HCT116 (cell line): ENCODE data around the gene GSTT2B. TPM values are rescaled to one million over a fixed set of nuclear protein-coding genes. Genes with fewer than 3 reads are reported as not detected.

Experiments
- ATAC-seq: fragments of 200-7000 bp; cut with Tn5 transposase; 2 replicates; pipeline ENCODE4 v1.9.1; 2020; ENCODE audit warnings: mild to moderate bottlenecking, moderate library complexity
- BruUV-seq: library from RNA; stranded (reverse); fragments of 400-500 nt; replicated peaks from 2 replicates; lab custom pipeline; 2021; lab: Mats Ljungman, UMichigan
- CTCF ChIA-PET: fragments of 300-600 bp; sonication (Branson Sonifier 250); formaldehyde crosslinking; loops from one replicate; lab custom pipeline; 2021; ENCODE audit warnings: antibody characterized with exemption; lab: Charles Lee
- POLR2A ChIA-PET: fragments of 300-600, 350-600 bp; sonication (Branson Sonifier 250); formaldehyde crosslinking; loops from one replicate; lab custom pipeline; 2021; ENCODE audit warnings: antibody characterized with exemption; lab: Charles Lee
- RAD21 ChIA-PET, 2 experiments: fragments of 300-600 bp; sonication (Branson Sonifier 250); formaldehyde crosslinking; loops; one replicate each; lab custom pipeline; 2023; ENCODE audit warnings: low total read pairs in 2 of 2; ENCODE audit not compliant: uncharacterized antibody in 2 of 2, unreplicated experiment in 2 of 2, low non-redundant PET in 1 of 2; lab: Charles Lee
- DNase-seq: peaks from one replicate; pipeline ENCODE4 v3.0.0-alpha.2; 2010; ENCODE audit warnings: low read depth, low spot score
- H2AFZ ChIP-seq: fragments of 200-600 bp; shearing (Covaris generic), sonication (generic); 2 replicates; pipeline ENCODE4 v1.6.1; 2017; ENCODE audit warnings: low read depth, mixed run types, mixed read lengths, antibody characterized with exemption, low read length; ENCODE audit not compliant: poor library complexity, severe bottlenecking
- H3K27ac ChIP-seq: 2 replicates; pipeline ENCODE4 v1.5.1; 2012; ENCODE audit warnings: low read depth, low read length
- H3K27me3 ChIP-seq: fragments of 200-600 bp; sonication (generic); 2 replicates; pipeline ENCODE4 v1.6.1; 2016; ENCODE audit warnings: mixed run types, low read length, mixed read lengths; ENCODE audit not compliant: insufficient read depth
- H3K36me3 ChIP-seq, 2 experiments: fragments of 200-500 bp in 1 of 2; fragments of 200-600 bp in 1 of 2; sonication (Bioruptor generic) in 1 of 2; sonication (generic) in 1 of 2; 2 replicates each; pipeline versions ENCODE4 v1.5.1 to v1.6.1; 2014 to 2016; ENCODE audit warnings: low read length in 2 of 2, inconsistent platforms in 1 of 2, mixed read lengths in 1 of 2, mixed run types in 1 of 2; ENCODE audit not compliant: insufficient read depth in 2 of 2, control insufficient read depth in 1 of 2
- H3K4me1 ChIP-seq, 2 experiments: fragments of 200-600 bp in 1 of 2; sonication (generic) in 1 of 2; 2 replicates each; pipeline versions ENCODE4 v1.5.1 to v1.6.1; 2012 to 2017; ENCODE audit warnings: low read length in 2 of 2, inconsistent platforms in 1 of 2, mild to moderate bottlenecking in 1 of 2, mixed read lengths in 1 of 2, mixed run types in 1 of 2, moderate library complexity in 1 of 2; ENCODE audit not compliant: insufficient read depth in 2 of 2, control insufficient read depth in 1 of 2
- H3K4me2 ChIP-seq: fragments of 200-600 bp; sonication (generic); 2 replicates; pipeline ENCODE4 v1.6.1; 2017; ENCODE audit warnings: mixed run types, low read length, mixed read lengths
- H3K4me3 ChIP-seq, 2 experiments: fragments of 200-600 bp in 1 of 2; sonication (generic) in 1 of 2; replicated peaks in 1 of 2; 2 replicates each; pipeline ENCODE4 v1.5.1; 2011 to 2016; ENCODE audit warnings: low read length in 2 of 2, control low read depth in 1 of 2, low read depth in 1 of 2, mild to moderate bottlenecking in 1 of 2, mixed read lengths in 1 of 2, mixed run types in 1 of 2
- H3K79me2 ChIP-seq: fragments of 200-600 bp; sonication (generic); 2 replicates; pipeline ENCODE4 v1.6.1; 2017; ENCODE audit warnings: mild to moderate bottlenecking, mixed run types, low read length, moderate library complexity, mixed read lengths; ENCODE audit not compliant: insufficient read depth
- H3K9ac ChIP-seq: fragments of 200-600 bp; sonication (generic); 2 replicates; pipeline ENCODE4 v1.6.1; 2016; ENCODE audit warnings: low read length, mixed read lengths
- H3K9me2 ChIP-seq: fragments of 200-600 bp; sonication (generic), shearing (Covaris generic); 2 replicates; pipeline ENCODE4 v1.6.1; 2017; ENCODE audit warnings: mixed run types, mild to moderate bottlenecking, moderate library complexity; ENCODE audit not compliant: insufficient read depth
- H3K9me3 ChIP-seq, 2 experiments: fragments of 200-500 bp in 1 of 2; fragments of 200-600 bp in 1 of 2; sonication (Bioruptor generic) in 1 of 2; sonication (generic) in 1 of 2; 2 replicates each; pipeline ENCODE4 v1.6.1; 2014 to 2017; ENCODE audit warnings: low read length in 2 of 2, mixed read lengths in 2 of 2, inconsistent platforms in 1 of 2, low read depth in 1 of 2, mild to moderate bottlenecking in 1 of 2, mixed run types in 1 of 2, moderate library complexity in 1 of 2; ENCODE audit not compliant: control insufficient read depth in 1 of 2, insufficient read depth in 1 of 2
- H4K20me1 ChIP-seq: fragments of 200-600 bp; sonication (generic), shearing (Covaris generic); 2 replicates; pipeline ENCODE4 v1.6.1; 2017; ENCODE audit warnings: mixed run types, mild to moderate bottlenecking, moderate library complexity; ENCODE audit not compliant: insufficient read depth
- JUND ChIP-seq: IDR thresholded peaks from 2 replicates; pipeline ENCODE4 v1.6.1; 2012
- SIN3A ChIP-seq: IDR thresholded peaks from 2 replicates; pipeline ENCODE4 v1.6.1; 2012; ENCODE audit warnings: low read depth
- SRF ChIP-seq: IDR thresholded peaks from 2 replicates; pipeline ENCODE4 v1.6.1; 2012; ENCODE audit warnings: low read depth
- ZNF274 ChIP-seq: fragments of 200-500 bp; sonication (Bioruptor generic); IDR thresholded peaks from 2 replicates; pipeline ENCODE4 v1.6.1; 2014; ENCODE audit warnings: mild to moderate bottlenecking, low read depth, low read length, inconsistent platforms
- intact Hi-C: fragments of 100-400 bp; cut with micrococcal nuclease; formaldehyde crosslinking; loops from 2 replicates; pipeline ENCODE4 v1.10.0; 2022
- total RNA-seq: library from RNA; stranded (reverse); gene quantifications from one replicate; pipeline ENCODE4 v1.2.1, GENCODE V29; 2021; ENCODE audit not compliant: unreplicated experiment
- TF ChIP-seq, protein P1 (sequence below): IDR thresholded peaks from 2 replicates; pipeline ENCODE4 v1.6.1; 2011; ENCODE audit warnings: mild to moderate bottlenecking, low read length, moderate library complexity; ENCODE audit not compliant: insufficient replicate concordance; ENCODE audit errors: extremely low read depth
- TF ChIP-seq, protein P2 (sequence below), 3 experiments: fragments of 200-600 bp in 1 of 3; sonication (generic) in 1 of 3; IDR thresholded peaks in 2 of 3; conservative IDR thresholded peaks in 1 of 3; 2 replicates each; pipeline ENCODE4 v1.5.1; 2012 to 2017; ENCODE audit warnings: low read depth in 2 of 3, low read length in 2 of 3, antibody characterized with exemption in 1 of 3, borderline replicate concordance in 1 of 3, control low read depth in 1 of 3, mild to moderate bottlenecking in 1 of 3, mixed read lengths in 1 of 3, mixed run types in 1 of 3, moderate library complexity in 1 of 3; ENCODE audit not compliant: insufficient read depth in 1 of 3
- TF ChIP-seq, protein P3 (sequence below): IDR thresholded peaks from 2 replicates; pipeline ENCODE4 v1.6.1; 2012; ENCODE audit warnings: low read depth

GSTT2B gene
- total RNA-seq, 1 experiment from 2014 or later = 14.3 TPM

DNA sequence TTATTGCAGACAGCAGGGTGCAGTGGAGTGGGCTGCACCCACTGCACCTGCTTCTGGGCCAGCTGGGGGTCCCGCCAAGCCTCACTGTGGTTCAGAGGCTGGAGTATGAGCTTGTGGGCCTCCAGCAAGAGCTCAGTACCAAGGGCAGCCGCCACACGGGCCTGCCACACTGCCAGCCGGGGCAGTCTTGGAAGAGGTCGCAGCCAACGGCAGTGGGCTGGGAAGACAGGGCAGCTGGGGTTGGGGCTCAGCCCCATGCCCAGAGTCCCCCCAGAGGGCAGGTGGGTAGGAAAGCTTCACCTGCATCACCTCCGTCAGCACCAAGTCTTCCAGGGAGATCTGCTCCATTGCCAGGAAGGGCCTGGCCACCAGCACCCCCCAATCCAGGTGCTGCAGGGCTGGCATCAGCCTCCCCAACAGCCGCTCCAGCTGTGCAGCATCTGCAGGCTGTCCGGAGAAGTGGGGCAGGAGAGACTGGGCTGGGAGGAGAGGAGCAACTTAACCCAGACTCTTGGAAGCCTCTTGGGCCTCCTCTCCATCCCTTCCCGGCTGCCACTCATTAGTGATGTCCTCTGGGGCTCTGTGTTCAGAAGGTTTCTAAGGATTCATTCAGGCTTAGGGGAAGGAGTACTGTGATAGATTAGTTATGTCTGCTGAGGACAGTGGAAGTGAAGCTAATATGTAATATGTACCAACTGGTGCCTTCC lies 45.4 kb upstream of the GSTT2B start:
- Histone ChIP-seq H3K9ac (no peak overlapping the region), H3K4me1 (peaks cover 0 to 6% of the 10 kb centered on the region in 2 experiments; a peak in 2 of 4 replicates), H3K79me2 (peaks cover under 1% of the 10 kb centered on the region; the same call in 1 of the 2 replicates), H3K4me3 (no peak overlapping the region), H2AFZ (no peak overlapping the region), H3K4me2 (no peak overlapping the region), H3K36me3 (no peaks in the 10 kb centered on the region), H3K9me2 (no peaks in the 10 kb centered on the region), H3K27ac (no peak overlapping the region), H4K20me1 (no peaks in the 10 kb centered on the region), H3K27me3 (no peaks in the 10 kb centered on the region), H3K9me3 (no peaks in the 10 kb centered on the region; a peak in 1 of 4 replicates)
- intact Hi-C loops = loop anchor here (5.0 kb wide), 1 partner anchor 759 kb away; no protein-coding TSS in a partner anchor
- DNase-seq (no peak), ATAC-seq (no peak)
- ChIA-PET RAD21 (no interaction called here), POLR2A (no interaction called here), CTCF (no interaction called here)
- TF ChIP-seq SIN3A (no peak), ZNF274 (no peak), JUND (no peak), SRF (no peak)
- TF ChIP-seq, protein P1, sequence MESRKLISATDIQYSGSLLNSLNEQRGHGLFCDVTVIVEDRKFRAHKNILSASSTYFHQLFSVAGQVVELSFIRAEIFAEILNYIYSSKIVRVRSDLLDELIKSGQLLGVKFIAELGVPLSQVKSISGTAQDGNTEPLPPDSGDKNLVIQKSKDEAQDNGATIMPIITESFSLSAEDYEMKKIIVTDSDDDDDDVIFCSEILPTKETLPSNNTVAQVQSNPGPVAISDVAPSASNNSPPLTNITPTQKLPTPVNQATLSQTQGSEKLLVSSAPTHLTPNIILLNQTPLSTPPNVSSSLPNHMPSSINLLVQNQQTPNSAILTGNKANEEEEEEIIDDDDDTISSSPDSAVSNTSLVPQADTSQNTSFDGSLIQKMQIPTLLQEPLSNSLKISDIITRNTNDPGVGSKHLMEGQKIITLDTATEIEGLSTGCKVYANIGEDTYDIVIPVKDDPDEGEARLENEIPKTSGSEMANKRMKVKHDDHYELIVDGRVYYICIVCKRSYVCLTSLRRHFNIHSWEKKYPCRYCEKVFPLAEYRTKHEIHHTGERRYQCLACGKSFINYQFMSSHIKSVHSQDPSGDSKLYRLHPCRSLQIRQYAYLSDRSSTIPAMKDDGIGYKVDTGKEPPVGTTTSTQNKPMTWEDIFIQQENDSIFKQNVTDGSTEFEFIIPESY = no peak
- TF ChIP-seq, protein P2, sequence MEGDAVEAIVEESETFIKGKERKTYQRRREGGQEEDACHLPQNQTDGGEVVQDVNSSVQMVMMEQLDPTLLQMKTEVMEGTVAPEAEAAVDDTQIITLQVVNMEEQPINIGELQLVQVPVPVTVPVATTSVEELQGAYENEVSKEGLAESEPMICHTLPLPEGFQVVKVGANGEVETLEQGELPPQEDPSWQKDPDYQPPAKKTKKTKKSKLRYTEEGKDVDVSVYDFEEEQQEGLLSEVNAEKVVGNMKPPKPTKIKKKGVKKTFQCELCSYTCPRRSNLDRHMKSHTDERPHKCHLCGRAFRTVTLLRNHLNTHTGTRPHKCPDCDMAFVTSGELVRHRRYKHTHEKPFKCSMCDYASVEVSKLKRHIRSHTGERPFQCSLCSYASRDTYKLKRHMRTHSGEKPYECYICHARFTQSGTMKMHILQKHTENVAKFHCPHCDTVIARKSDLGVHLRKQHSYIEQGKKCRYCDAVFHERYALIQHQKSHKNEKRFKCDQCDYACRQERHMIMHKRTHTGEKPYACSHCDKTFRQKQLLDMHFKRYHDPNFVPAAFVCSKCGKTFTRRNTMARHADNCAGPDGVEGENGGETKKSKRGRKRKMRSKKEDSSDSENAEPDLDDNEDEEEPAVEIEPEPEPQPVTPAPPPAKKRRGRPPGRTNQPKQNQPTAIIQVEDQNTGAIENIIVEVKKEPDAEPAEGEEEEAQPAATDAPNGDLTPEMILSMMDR (IDR thresholded peaks at IDR 0.05 in 2 of 3, conservative IDR thresholded peaks at IDR 0.05 in 1 of 3; ENCODE audit: borderline replicate concordance in 1 of 3, insufficient read depth in 1 of 3, low read depth in 2 of 3, low read length in 2 of 3) = no peak
- TF ChIP-seq, protein P3, sequence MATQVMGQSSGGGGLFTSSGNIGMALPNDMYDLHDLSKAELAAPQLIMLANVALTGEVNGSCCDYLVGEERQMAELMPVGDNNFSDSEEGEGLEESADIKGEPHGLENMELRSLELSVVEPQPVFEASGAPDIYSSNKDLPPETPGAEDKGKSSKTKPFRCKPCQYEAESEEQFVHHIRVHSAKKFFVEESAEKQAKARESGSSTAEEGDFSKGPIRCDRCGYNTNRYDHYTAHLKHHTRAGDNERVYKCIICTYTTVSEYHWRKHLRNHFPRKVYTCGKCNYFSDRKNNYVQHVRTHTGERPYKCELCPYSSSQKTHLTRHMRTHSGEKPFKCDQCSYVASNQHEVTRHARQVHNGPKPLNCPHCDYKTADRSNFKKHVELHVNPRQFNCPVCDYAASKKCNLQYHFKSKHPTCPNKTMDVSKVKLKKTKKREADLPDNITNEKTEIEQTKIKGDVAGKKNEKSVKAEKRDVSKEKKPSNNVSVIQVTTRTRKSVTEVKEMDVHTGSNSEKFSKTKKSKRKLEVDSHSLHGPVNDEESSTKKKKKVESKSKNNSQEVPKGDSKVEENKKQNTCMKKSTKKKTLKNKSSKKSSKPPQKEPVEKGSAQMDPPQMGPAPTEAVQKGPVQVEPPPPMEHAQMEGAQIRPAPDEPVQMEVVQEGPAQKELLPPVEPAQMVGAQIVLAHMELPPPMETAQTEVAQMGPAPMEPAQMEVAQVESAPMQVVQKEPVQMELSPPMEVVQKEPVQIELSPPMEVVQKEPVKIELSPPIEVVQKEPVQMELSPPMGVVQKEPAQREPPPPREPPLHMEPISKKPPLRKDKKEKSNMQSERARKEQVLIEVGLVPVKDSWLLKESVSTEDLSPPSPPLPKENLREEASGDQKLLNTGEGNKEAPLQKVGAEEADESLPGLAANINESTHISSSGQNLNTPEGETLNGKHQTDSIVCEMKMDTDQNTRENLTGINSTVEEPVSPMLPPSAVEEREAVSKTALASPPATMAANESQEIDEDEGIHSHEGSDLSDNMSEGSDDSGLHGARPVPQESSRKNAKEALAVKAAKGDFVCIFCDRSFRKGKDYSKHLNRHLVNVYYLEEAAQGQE = no peak
- BruUV-seq = no TSS peak
